Gastroesophageal sphincter (tissue), 3 donors: ENCODE measurements around the gene KCNMA1.

Experiments
- EP300 ChIP-seq: sonication (generic); formaldehyde crosslinking; IDR thresholded peaks from one replicate; pipeline ENCODE4 v1.6.1; 2017; ENCODE audit warnings: antibody characterized with exemption, mild to moderate bottlenecking
- POLR2A ChIP-seq, 2 donors: fragments of 450-650 bp; IDR thresholded peaks; one replicate each; pipeline ENCODE4 v1.6.1; 2017; ENCODE audit warnings: antibody characterized with exemption in 2 of 2, mild to moderate bottlenecking in 2 of 2, moderate library complexity in 1 of 2
- POLR2AphosphoS5 ChIP-seq: sonication (generic); formaldehyde crosslinking; IDR thresholded peaks from one replicate; pipeline ENCODE4 v1.6.1; 2017; ENCODE audit warnings: antibody characterized with exemption
- TF ChIP-seq, protein P1 (sequence below), 4 experiments: fragments of 200-600 bp in 2 of 4; fragments of 450-650 bp in 2 of 4; sonication (generic) in 1 of 4; IDR thresholded peaks; one replicate each; pipeline ENCODE4 v1.5.1; 2017 to 2019; ENCODE audit warnings: antibody characterized with exemption in 4 of 4, mild to moderate bottlenecking in 2 of 4, moderate library complexity in 2 of 4

DNA sequence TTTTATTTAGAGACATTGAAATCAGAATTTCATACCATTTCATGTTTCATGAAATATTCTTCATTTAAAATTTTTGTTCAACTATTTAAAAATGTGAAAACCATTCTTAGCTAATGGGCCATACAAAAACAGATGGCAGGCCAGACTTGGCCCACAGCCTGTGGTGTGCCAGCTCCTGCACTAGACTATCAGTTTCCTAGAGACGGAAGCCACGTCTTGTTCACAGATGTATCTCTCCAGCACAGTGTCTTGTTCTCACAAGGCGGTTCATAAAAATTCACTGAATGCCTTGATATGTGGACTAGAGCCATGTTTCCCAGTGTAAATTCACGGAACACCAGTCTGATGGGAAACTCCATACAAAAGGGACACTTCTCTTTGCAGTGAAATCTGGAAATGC is 216.0 kb downstream of the KCNMA1 start:
- no peak for TF ChIP-seq POLR2AphosphoS5
- TF ChIP-seq, protein P1, sequence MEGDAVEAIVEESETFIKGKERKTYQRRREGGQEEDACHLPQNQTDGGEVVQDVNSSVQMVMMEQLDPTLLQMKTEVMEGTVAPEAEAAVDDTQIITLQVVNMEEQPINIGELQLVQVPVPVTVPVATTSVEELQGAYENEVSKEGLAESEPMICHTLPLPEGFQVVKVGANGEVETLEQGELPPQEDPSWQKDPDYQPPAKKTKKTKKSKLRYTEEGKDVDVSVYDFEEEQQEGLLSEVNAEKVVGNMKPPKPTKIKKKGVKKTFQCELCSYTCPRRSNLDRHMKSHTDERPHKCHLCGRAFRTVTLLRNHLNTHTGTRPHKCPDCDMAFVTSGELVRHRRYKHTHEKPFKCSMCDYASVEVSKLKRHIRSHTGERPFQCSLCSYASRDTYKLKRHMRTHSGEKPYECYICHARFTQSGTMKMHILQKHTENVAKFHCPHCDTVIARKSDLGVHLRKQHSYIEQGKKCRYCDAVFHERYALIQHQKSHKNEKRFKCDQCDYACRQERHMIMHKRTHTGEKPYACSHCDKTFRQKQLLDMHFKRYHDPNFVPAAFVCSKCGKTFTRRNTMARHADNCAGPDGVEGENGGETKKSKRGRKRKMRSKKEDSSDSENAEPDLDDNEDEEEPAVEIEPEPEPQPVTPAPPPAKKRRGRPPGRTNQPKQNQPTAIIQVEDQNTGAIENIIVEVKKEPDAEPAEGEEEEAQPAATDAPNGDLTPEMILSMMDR (IDR thresholded peaks at IDR 0.05) = no peak
- no peak for TF ChIP-seq EP300
- no peak for TF ChIP-seq POLR2A (IDR thresholded peaks at IDR 0.05)
